HG03432 (cell line): ENCODE measurements around the gene AGO3.

ENCODE experiments used
- ATAC-seq: cut with Tn5 transposase; IDR thresholded peaks from one replicate; pipeline ENCODE4 v1.9.1; 2021; ENCODE audit warnings: mild to moderate bottlenecking, moderate library complexity; ENCODE audit not compliant: unreplicated experiment

Gene AGO3

DNA sequence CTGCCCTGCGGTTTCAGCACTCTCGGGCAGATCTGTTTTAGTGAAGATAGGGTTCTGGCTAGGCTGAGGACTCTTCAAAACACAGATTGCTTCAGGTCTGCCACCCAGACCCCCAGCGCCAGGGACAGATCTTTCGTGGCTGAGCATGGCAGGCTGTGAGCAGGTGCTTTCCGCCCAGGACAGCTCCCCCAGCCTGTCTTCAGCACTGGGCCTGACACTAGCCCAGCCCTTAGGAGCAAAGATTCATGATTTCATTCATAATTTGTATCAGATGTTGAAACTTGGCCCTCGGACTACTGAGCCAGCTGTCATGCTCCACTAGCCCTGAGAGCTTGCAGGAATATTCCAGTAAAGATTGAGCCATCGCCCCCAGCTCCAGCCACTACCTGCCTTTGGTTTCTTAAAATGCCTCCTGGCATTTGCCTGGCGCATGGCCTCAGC lies 163.7 kb downstream of the AGO3 start:
- ATAC-seq, result no peak

GRCh38 chr1:36095760-36096405 lies 165.0 kb downstream of the AGO3 start:
- no peak for ATAC-seq

GRCh38 chr1:36096500-36097432 lies 165.9 kb downstream of the AGO3 start:
- ATAC-seq, result no peak

- ATAC-seq, result no peak
Measured at GRCh38 chr1:36097693-36098585, 167.0 kb downstream of the AGO3 start.

- no peak for ATAC-seq
Measured at GRCh38 chr1:36098650-36099365, 167.9 kb downstream of the AGO3 start.

- no peak for ATAC-seq
Measured at GRCh38 chr1:36099681-36100341, 168.9 kb downstream of the AGO3 start.

DNA sequence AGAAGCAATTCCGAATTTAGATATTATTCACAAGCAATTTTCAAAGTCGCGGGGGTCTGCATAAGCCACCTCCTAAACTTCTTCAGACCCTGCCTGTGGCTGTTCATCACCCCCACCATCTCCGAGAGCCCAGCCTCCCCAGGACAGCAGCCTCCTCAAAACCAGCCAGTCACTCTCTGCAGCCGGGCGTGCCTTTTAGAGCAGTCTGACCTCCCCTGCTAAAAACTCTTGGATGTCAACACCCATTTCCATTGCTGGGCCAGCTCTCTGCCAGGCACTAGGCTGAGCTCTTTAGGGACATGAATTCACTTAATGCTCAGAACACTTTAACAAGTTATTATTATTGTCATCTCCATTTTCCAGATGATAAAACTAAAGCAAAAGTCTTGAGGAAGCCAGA lies 169.5 kb downstream of the AGO3 start:
- no peak for ATAC-seq

DNA sequence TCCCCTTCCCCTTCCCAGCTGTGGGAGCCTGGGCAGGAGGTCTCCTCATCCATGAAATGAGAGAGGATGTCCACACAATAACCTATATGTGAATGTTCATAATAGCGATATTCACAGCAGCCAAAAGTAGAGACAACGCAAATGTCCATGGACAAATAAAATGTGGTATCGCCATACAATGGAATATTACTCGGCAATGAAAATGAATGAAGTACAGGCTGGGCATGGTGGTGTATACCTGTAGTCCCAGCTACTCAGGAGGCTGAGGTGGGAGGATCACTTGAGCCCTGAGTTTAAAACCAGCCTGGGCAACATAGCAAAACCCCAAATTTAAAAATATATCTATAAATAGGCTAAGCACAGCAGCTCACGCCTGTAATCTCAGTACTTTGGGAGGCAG lies 170.6 kb downstream of the AGO3 start:
- no peak for ATAC-seq

DNA sequence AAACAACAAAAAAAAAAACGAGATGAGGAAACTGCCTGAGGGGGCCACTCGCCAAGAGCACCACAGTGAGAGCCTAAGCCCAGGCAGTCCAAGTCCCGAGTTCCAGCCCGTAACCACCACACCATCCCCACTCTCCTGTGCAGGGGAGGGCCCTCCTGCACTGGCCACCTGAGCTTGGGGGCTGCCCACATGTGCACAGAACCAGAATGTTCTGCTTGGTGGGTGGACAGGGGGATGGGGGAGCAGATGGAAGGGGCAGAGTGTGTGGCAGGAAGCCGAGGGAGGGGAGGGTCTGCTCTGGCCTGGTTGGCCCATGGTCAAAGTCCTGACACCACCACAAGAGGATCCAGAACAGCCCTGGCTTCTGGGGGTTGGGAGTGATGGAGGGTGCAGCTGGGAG lies 175.4 kb downstream of the AGO3 start:
- ATAC-seq, result no peak

- ATAC-seq, result no peak
Measured at GRCh38 chr1:36107394-36107793, 176.5 kb downstream of the AGO3 start.

GRCh38 chr1:36108314-36108713 lies 177.4 kb downstream of the AGO3 start:
- ATAC-seq, result no peak

DNA sequence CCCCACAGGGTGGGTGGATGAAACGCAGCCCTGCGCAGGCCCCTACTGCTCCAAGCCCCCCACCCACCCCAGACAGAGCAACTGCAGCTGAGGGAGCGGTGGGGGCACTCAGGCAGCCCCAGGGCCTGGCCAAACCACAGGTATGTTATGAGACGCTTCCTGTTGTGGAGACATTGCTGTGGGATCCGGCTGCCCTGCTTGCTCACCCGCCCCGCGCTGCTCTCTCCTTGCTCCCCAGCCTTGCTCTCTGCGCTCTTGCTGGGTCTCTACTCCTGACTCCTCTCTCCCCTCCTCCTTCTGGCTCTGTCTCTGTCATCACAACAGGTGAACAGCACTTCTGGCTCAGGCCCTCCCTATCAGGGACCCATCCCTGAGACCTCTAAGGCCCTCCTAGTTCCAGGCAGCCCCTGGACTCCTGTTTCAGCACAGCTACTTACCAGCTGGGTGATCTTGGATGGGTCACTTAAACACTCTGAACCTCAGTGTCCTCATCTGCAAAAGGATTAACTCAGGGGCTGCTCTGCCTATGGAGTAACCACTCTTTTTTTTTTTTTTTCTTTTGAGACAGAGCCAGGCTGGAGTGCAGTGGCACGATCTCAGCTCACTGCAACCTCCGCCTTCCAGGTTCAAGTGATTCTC lies 178.3 kb downstream of the AGO3 start:
- no peak for ATAC-seq

DNA sequence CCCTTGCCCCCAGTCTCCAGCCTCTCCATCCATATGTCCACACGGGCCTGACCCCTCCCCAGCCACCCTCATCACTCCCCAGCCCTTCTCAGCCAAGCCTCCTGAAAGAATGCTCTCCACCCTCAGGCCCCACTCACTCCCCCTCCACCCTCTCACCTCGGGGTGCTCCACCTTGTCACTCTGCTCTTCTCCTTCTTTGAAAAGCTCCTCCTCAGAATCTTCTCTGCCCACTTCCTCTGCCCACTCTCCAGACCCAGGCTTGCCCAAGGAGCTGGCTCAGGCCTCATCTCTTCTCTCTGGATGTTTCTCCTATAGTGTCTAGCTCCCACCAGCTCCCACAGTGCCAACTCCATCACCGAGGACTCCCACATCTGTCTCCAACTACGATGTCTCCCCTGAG lies 180.2 kb downstream of the AGO3 start:
- ATAC-seq, result no peak

- no peak for ATAC-seq
Measured at GRCh38 chr1:36112823-36113222, 181.9 kb downstream of the AGO3 start.

- ATAC-seq, result no peak
Measured at GRCh38 chr1:36114371-36114770, 183.5 kb downstream of the AGO3 start.

- ATAC-seq, result no peak
Measured at GRCh38 chr1:36115200-36115669, 184.3 kb downstream of the AGO3 start.

DNA sequence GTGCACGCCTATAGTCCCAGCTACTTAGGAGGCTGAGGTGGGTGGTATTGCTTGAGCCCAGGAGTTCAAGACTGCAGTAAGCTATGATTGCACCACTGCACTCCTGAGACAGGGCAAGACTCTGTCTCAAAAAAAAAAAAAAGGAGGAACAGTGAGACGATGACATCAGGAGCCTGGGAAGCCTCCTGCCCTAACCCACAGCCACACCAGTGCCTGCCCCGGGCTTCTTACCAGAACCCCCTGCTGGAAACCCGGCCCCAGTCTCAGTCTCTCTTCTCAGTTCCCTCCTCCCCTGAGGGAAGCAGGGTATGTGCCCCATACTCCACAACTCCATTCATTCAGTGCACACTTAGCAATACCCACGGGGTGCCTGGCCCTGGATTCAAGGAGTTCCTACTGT lies 185.0 kb downstream of the AGO3 start:
- no peak for ATAC-seq

- ATAC-seq, result no peak
Measured at GRCh38 chr1:36116901-36117300, 186.0 kb downstream of the AGO3 start.

DNA sequence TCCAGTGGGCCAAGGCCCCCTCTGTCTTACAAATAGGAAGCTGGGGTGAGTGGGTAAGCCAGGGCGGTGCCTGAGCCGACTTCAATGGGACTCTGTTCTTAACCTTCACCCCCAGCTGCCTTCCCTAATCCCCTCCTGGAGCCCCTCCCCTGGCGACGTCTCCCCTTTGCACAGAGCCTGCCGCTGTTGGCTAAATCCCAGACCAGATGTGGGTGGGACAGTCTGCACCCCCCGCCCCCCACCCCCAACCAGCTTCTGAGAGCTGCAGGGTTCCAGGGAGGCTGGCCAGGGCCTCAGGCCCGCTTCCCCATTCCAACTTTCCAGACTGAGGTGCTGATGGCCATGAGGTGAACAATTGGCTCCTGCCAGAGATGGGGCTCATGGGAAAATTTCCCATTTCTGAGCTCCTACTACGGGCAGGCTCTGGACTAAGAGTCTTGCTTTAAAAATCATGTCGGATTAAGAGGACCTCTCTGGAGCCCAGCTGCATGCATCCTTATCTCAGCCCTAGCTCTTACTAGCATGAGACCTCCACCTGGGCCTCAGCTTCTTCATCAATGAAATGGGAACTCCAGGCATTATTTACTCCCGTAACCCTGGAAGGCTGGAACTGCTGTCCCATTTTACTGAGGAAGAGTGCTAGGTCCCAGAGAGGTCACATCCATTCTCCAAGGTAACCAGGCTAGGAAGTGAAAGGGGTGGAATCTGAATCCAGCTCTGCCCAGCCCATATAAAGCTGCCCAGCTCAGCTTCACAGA lies 187.7 kb downstream of the AGO3 start:
- no peak for ATAC-seq
